Skeletal muscle tissue (tissue), 4 donors: Measurements from ENCODE around the gene ARL16. TPM values are rescaled to one million over a fixed set of nuclear protein-coding genes. Genes with fewer than 3 reads are reported as not detected.
"Not testable (repeated sequence)": the region's sequence is repeated elsewhere in the genome, so short reads cannot be mapped to it uniquely, and the experiment has no call there.

Source experiments
- H3K27ac ChIP-seq: one replicate; pipeline ENCODE4 v1.7.0; 2013; ENCODE audit warnings: mild to moderate bottlenecking, low read depth, low read length, inconsistent platforms
- H3K27me3 ChIP-seq, 3 donors: one replicate each; pipeline ENCODE4 v1.7.0; 2013; ENCODE audit warnings: low read length in 3 of 3; ENCODE audit not compliant: control insufficient read depth in 3 of 3, insufficient read depth in 3 of 3
- H3K36me3 ChIP-seq, 3 donors: one replicate each; pipeline ENCODE4 v1.7.0; 2013; ENCODE audit warnings: low read length in 3 of 3; ENCODE audit not compliant: control insufficient read depth in 3 of 3, insufficient read depth in 3 of 3
- H3K4me1 ChIP-seq, 3 donors: one replicate each; pipeline ENCODE4 v1.7.0; 2013; ENCODE audit warnings: low read length in 3 of 3, mild to moderate bottlenecking in 3 of 3; ENCODE audit not compliant: control insufficient read depth in 3 of 3, insufficient read depth in 3 of 3
- H3K4me3 ChIP-seq, 3 donors: one replicate each; pipeline ENCODE4 v1.7.0; 2013; ENCODE audit warnings: low read length in 3 of 3
- H3K9ac ChIP-seq, 3 donors: one replicate each; pipeline ENCODE4 v1.7.0; 2013; ENCODE audit warnings: low read length in 3 of 3, mild to moderate bottlenecking in 3 of 3, moderate library complexity in 2 of 3, low read depth in 1 of 3
- H3K9me3 ChIP-seq, 3 donors: one replicate each; pipeline ENCODE4 v1.7.0; 2013; ENCODE audit warnings: low read length in 3 of 3; ENCODE audit not compliant: control insufficient read depth in 3 of 3
- total RNA-seq: library from RNA; depleted of rRNA; stranded (reverse); fragments of >200 nt; gene quantifications from one replicate; pipeline ENCODE4 v1.2.3, GENCODE V29; 2014
- donor health status: Osteomylitis.

ARL16 gene
- total RNA-seq, 1 donor from 2014 or later, result 25.1 TPM

GRCh38 chr17:81684442-81684911 lies 880 bp upstream of the ARL16 start:
- Histone ChIP-seq H3K27me3 (no peaks in the 10 kb centered on the region), H3K9me3 (no peaks in the 10 kb centered on the region), H3K36me3 (peaks cover 37 to 40% (median 39%) of the 10 kb centered on the region in 3 donors), H3K27ac (peak overlapping the region; percentile 64), H3K4me3 (peak overlapping the region; percentile 89 to 91 (median 89)), H3K4me1 (peaks cover 26 to 35% (median 29%) of the 10 kb centered on the region in 3 donors), H3K9ac (peak overlapping the region; percentile 88 to 92 (median 89))

GRCh38 chr17:81683208-81683583 lies 401 bp downstream of the ARL16 start:
- Histone ChIP-seq H3K9me3 (no peaks in the 10 kb centered on the region), H3K27ac (peak overlapping the region; percentile 60), H3K36me3 (peaks cover 24 to 29% (median 26%) of the 10 kb centered on the region in 3 donors), H3K4me3 (peak overlapping the region; percentile 83 to 92 (median 89)), H3K9ac (peak overlapping the region; percentile 90 to 94 (median 94)), H3K27me3 (no peaks in the 10 kb centered on the region), H3K4me1 (peaks cover 26 to 35% (median 29%) of the 10 kb centered on the region in 3 donors)

GRCh38 chr17:81682565-81683207 lies 911 bp downstream of the ARL16 start:
- H3K36me3 ChIP-seq, result peaks cover 19 to 24% (median 24%) of the 10 kb centered on the region in 3 donors
- peak overlapping the region; percentile 83 to 92 (median 89) for H3K4me3 ChIP-seq
- no peak overlapping the region for H3K27ac ChIP-seq
- peaks cover 26 to 35% (median 29%) of the 10 kb centered on the region in 3 donors for H3K4me1 ChIP-seq
- H3K9me3 ChIP-seq, result no peaks in the 10 kb centered on the region
- H3K9ac ChIP-seq, result peak overlapping the region; percentile 90 to 94 (median 94)
- no peaks in the 10 kb centered on the region for H3K27me3 ChIP-seq

GRCh38 chr17:81681672-81682071 lies 1.9 kb downstream of the ARL16 start:
- Histone ChIP-seq H3K4me1 (peaks cover 26 to 38% (median 29%) of the 10 kb centered on the region in 3 donors), H3K4me3 (no peak overlapping the region)

GRCh38 chr17:81680150-81680549 lies 3.4 kb downstream of the ARL16 start:
- Histone ChIP-seq H3K36me3 (peaks cover 0 to 5% (median 2%) of the 10 kb centered on the region in 3 donors), H3K27ac (no peak overlapping the region), H3K27me3 (no peaks in the 10 kb centered on the region), H3K9me3 (no peaks in the 10 kb centered on the region), H3K4me3 (no peak overlapping the region), H3K9ac (peak overlapping the region in 1 of 3 donors; percentile 54), H3K4me1 (peaks cover 19 to 34% (median 24%) of the 10 kb centered on the region in 3 donors)

More at GRCh38 chr17:81681672-81682071, 1.9 kb downstream of the ARL16 start:
- no peak overlapping the region for H3K27ac ChIP-seq
- no peaks in the 10 kb centered on the region for H3K27me3 ChIP-seq
- H3K36me3 ChIP-seq, result peaks cover 8 to 15% (median 13%) of the 10 kb centered on the region in 3 donors
- no peaks in the 10 kb centered on the region for H3K9me3 ChIP-seq
- H3K9ac ChIP-seq, result no peak overlapping the region

GRCh38 chr17:81676906-81677305 lies 6.7 kb downstream of the ARL16 start:
- Histone ChIP-seq H3K4me1 (peaks cover 0 to 12% (median 6%) of the 10 kb centered on the region in 3 donors), H3K4me3 (no peak overlapping the region), H3K9me3 (no peaks in the 10 kb centered on the region), H3K36me3 (peaks cover 15 to 18% (median 16%) of the 10 kb centered on the region in 3 donors), H3K9ac (no peak overlapping the region), H3K27ac (no peak overlapping the region), H3K27me3 (no peaks in the 10 kb centered on the region)

GRCh38 chr17:81675515-81676221 lies 7.9 kb downstream of the ARL16 start:
- H3K27me3 ChIP-seq, H3K4me1 ChIP-seq, H3K4me3 ChIP-seq, H3K9me3 ChIP-seq, H3K27ac ChIP-seq: not testable (repeated sequence)
- H3K9ac ChIP-seq, result peak overlapping the region in 1 of 3 donors; percentile 8
- H3K36me3 ChIP-seq, result peaks cover 16 to 25% (median 19%) of the 10 kb centered on the region in 3 donors

- Histone ChIP-seq H3K4me1 (peaks cover 0 to 7% (median 0%) of the 10 kb centered on the region in 3 donors), H3K4me3 (no peak overlapping the region), H3K36me3 (peaks cover 20 to 35% (median 27%) of the 10 kb centered on the region in 3 donors), H3K9me3 (no peaks in the 10 kb centered on the region), H3K27ac (no peak overlapping the region), H3K9ac (peak overlapping the region in 1 of 3 donors; percentile 25), H3K27me3 (no peaks in the 10 kb centered on the region)
These were observed 9.9 kb downstream of the ARL16 start for GRCh38 chr17:81673561-81674258.

- H3K9ac ChIP-seq, result no peak overlapping the region
- no peak overlapping the region for H3K4me3 ChIP-seq
- peaks cover 20 to 35% (median 31%) of the 10 kb centered on the region in 3 donors for H3K36me3 ChIP-seq
- H3K27me3 ChIP-seq, result no peaks in the 10 kb centered on the region
- H3K9me3 ChIP-seq, result no peaks in the 10 kb centered on the region
- H3K4me1 ChIP-seq, result peaks cover 1 to 9% (median 4%) of the 10 kb centered on the region in 3 donors
- H3K27ac ChIP-seq, result no peak overlapping the region
These were observed 10.6 kb downstream of the ARL16 start for GRCh38 chr17:81672954-81673353.
